ENCODE results near the gene RBKS. TPM values are rescaled to one million over a fixed set of nuclear protein-coding genes. Genes with fewer than 3 reads are reported as not detected.
A peak's percentile ranks its signal among the peaks of the same experiment; 100 is the strongest.

RBKS gene
- total and polyA plus RNA-seq, 2 of the 13 experiments (the other 11 are each of a cell fraction or from before 2014, with no cell fraction given): 7.7 to 8.3 TPM

GRCh38 chr2:27890146-27890923, at the start of gene RBKS, which contains the start of gene BABAM2 (continued):
- TF ChIP-seq, protein P1, sequence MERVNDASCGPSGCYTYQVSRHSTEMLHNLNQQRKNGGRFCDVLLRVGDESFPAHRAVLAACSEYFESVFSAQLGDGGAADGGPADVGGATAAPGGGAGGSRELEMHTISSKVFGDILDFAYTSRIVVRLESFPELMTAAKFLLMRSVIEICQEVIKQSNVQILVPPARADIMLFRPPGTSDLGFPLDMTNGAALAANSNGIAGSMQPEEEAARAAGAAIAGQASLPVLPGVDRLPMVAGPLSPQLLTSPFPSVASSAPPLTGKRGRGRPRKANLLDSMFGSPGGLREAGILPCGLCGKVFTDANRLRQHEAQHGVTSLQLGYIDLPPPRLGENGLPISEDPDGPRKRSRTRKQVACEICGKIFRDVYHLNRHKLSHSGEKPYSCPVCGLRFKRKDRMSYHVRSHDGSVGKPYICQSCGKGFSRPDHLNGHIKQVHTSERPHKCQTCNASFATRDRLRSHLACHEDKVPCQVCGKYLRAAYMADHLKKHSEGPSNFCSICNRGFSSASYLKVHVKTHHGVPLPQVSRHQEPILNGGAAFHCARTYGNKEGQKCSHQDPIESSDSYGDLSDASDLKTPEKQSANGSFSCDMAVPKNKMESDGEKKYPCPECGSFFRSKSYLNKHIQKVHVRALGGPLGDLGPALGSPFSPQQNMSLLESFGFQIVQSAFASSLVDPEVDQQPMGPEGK (CRISPR knock-in tag; IDR thresholded peaks at IDR 0.05): peak; percentile 25; the same call in 1 of the 2 replicates
- TF ChIP-seq, protein P2, sequence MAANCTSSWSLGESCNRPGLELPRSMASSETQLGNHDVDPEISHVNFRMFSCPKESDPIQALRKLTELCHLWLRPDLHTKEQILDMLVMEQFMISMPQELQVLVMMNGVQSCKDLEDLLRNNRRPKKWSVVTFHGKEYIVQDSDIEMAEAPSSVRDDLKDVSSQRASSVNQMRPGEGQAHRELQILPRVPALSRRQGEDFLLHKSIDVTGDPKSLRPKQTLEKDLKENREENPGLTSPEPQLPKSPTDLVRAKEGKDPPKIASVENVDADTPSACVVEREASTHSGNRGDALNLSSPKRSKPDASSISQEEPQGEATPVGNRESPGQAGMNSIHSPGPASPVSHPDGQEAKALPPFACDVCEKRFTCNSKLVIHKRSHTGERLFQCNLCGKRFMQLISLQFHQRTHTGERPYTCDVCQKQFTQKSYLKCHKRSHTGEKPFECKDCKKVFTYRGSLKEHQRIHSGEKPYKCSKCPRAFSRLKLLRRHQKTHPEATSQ (CRISPR knock-in tag; IDR thresholded peaks at IDR 0.05; ENCODE audit: borderline replicate concordance): peak; percentile 96; the same call in 1 of the 2 replicates
- TF ChIP-seq ZNF841 (CRISPR knock-in tag; IDR thresholded peaks at IDR 0.05; ENCODE audit: borderline replicate concordance): no peak
- peak; percentile 58; the same call in 1 of the 2 replicates for TF ChIP-seq TAF1 (CRISPR knock-in tag; IDR thresholded peaks at IDR 0.05)
- TF ChIP-seq ZNF766 (CRISPR knock-in tag; IDR thresholded peaks at IDR 0.05; ENCODE audit: borderline replicate concordance): peak; percentile 83; the same call in 1 of the 2 replicates
- no peak for TF ChIP-seq FUBP1 (CRISPR knock-in tag; IDR thresholded peaks at IDR 0.05; ENCODE audit: borderline replicate concordance)
- TF ChIP-seq RBM22 (optimal IDR thresholded peaks at IDR 0.05; ENCODE audit: low read length): no peak
- TF ChIP-seq ASH2L (IDR thresholded peaks at IDR 0.05; ENCODE audit: insufficient read length, low read depth, low read length): peak; percentile 100
- no peak; the same call in 1 of the 2 replicates for TF ChIP-seq HNF1A (IDR thresholded peaks at IDR 0.05; ENCODE audit: low read depth)
- peak; percentile 82 for TF ChIP-seq HNF1A (CRISPR knock-in tag; IDR thresholded peaks at IDR 0.05; ENCODE audit: borderline replicate concordance)
- TF ChIP-seq KDM4B (CRISPR knock-in tag; IDR thresholded peaks at IDR 0.05): no peak; the same call in 1 of the 2 replicates
- peak; percentile 45; the same call in 1 of the 2 replicates for TF ChIP-seq ZFP82 (CRISPR knock-in tag; IDR thresholded peaks at IDR 0.05; ENCODE audit: borderline replicate concordance)
- peak; percentile 42 for TF ChIP-seq ZSCAN21 (CRISPR knock-in tag; IDR thresholded peaks at IDR 0.05; ENCODE audit: borderline replicate concordance)
- TF ChIP-seq PHF21A (CRISPR knock-in tag; IDR thresholded peaks at IDR 0.05): peak; percentile 79
- no peak for TF ChIP-seq CAMTA2 (CRISPR knock-in tag; IDR thresholded peaks at IDR 0.05; ENCODE audit: borderline replicate concordance)
- TF ChIP-seq MIER3 (CRISPR knock-in tag; IDR thresholded peaks at IDR 0.05; ENCODE audit: borderline replicate concordance): no peak; the same call in 1 of the 2 replicates
- peak; percentile 76 for TF ChIP-seq ZNF274 (CRISPR knock-in tag; IDR thresholded peaks at IDR 0.05)

Measured in HepG2 (cell line).